ENCODE results near the gene USP17L30.
"Not testable (repeated sequence)": the region's sequence is repeated elsewhere in the genome, so short reads cannot be mapped to it uniquely, and the experiment has no call there.

Gene USP17L30

GRCh38 chr4:9362829-9363228 is at the start of gene USP17L30:
TSS of gene USP17L30 (plus strand) at chr4:9363129. CDS start at chr4:9363129, 0 bp downstream.
- DNase-seq (ENCODE audit: low read depth in 2 of 2) = not testable (repeated sequence)

- DNase-seq (ENCODE audit: low read depth in 2 of 2) = not testable (repeated sequence)
These were observed 38.7 kb upstream of the USP17L30 start for GRCh38 chr4:9324191-9324590.

- not testable (repeated sequence) for DNase-seq (ENCODE audit: low read depth in 2 of 2)
These were observed 38.1 kb upstream of the USP17L30 start, which contains the start of gene USP17L24 for GRCh38 chr4:9324865-9325264. TSS of gene USP17L24 (plus strand) at chr4:9325165. CDS start at chr4:9325165, 0 bp downstream.

DNA sequence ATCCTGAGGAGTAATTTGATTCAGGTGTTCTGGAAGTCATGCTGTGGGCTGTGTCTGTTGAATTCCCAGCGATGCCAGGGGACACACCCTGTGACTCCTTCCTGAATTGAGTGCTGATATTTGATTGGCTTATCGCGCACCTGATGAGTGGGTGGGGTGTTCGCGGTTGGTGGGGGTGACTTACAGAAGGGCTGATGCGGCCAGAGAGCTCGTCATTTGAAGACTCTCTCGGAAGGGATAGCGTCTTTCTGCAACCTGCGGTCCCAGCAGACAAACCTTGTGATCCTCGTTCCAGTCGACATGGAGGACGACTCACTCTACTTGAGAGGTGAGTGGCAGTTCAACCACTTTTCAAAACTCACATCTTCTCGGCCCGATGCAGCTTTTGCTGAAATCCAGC is 33.3 kb upstream of the USP17L30 start, which contains the start of gene USP17L25:
TSS of gene USP17L25 (plus strand) at position 301 of the 400 bp plus-strand sequence. CDS start at position 301, 0 bp downstream.
- not testable (repeated sequence) for DNase-seq (ENCODE audit: low read depth in 2 of 2)

GRCh38 chr4:9334358-9334757 is 28.6 kb upstream of the USP17L30 start, which contains the start of gene USP17L26:
TSS of gene USP17L26 (plus strand) at chr4:9334658. CDS start at chr4:9334658, 0 bp downstream.
- DNase-seq (ENCODE audit: low read depth in 2 of 2) = not testable (repeated sequence)

GRCh38 chr4:9339103-9339502 is 23.8 kb upstream of the USP17L30 start, which contains the start of gene USP17L5:
TSS of gene USP17L5 (plus strand) at chr4:9339403. CDS start at chr4:9339403, 0 bp downstream.
- not testable (repeated sequence) for DNase-seq (ENCODE audit: low read depth in 2 of 2)

DNA sequence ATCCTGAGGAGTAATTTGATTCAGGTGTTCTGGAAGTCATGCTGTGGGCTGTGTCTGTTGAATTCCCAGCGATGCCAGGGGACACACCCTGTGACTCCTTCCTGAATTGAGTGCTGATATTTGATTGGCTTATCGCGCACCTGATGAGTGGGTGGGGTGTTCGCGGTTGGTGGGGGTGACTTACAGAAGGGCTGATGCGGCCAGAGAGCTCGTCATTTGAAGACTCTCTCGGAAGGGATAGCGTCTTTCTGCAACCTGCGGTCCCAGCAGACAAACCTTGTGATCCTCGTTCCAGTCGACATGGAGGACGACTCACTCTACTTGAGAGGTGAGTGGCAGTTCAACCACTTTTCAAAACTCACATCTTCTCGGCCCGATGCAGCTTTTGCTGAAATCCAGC is 19.1 kb upstream of the USP17L30 start, which contains the start of gene USP17L27:
TSS of gene USP17L27 (plus strand) at position 301 of the 400 bp plus-strand sequence. CDS start at position 301, 0 bp downstream.
- DNase-seq (ENCODE audit: low read depth in 2 of 2) = not testable (repeated sequence)

- DNase-seq (ENCODE audit: low read depth in 2 of 2) = not testable (repeated sequence)
These were observed 14.3 kb upstream of the USP17L30 start, which contains the start of gene USP17L28 for GRCh38 chr4:9348593-9348992. TSS of gene USP17L28 (plus strand) at chr4:9348893. CDS start at chr4:9348893, 0 bp downstream.

- DNase-seq (ENCODE audit: low read depth in 2 of 2) = not testable (repeated sequence)
These were observed 12.1 kb upstream of the USP17L30 start for GRCh38 chr4:9350866-9351265.

DNA sequence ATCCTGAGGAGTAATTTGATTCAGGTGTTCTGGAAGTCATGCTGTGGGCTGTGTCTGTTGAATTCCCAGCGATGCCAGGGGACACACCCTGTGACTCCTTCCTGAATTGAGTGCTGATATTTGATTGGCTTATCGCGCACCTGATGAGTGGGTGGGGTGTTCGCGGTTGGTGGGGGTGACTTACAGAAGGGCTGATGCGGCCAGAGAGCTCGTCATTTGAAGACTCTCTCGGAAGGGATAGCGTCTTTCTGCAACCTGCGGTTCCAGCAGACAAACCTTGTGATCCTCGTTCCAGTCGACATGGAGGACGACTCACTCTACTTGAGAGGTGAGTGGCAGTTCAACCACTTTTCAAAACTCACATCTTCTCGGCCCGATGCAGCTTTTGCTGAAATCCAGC is 9.6 kb upstream of the USP17L30 start, which contains the start of gene USP17L29:
TSS of gene USP17L29 (plus strand) at position 301 of the 400 bp plus-strand sequence. CDS start at position 301, 0 bp downstream.
- not testable (repeated sequence) for DNase-seq (ENCODE audit: low read depth in 2 of 2)

GRCh38 chr4:9379881-9380280 is 17.0 kb downstream of the USP17L30 start:
- not testable (repeated sequence) for DNase-seq (ENCODE audit: low read depth in 2 of 2)

- DNase-seq (ENCODE audit: low read depth in 2 of 2) = not testable (repeated sequence)
These were observed 18.1 kb downstream of the USP17L30 start for GRCh38 chr4:9381012-9381534.

DNA sequence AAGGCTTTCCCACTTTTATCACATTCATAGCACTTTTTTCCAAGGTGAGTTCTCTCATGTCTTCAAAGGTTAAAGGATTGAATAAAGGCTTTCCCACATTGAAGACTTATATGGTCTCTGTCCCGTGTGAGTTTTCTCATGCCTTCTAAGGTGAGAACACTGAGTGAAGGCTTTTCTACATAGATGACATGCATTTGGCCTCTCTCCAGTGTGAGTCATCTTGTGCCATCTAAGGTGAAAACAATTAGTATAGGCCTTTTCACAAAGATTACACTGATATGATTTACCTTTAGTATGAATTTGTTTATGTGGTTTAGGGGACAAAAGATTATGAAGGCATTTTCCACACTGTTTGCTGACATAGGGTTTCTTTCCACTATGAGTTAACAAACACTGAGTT is 21.2 kb downstream of the USP17L30 start:
- no peak for DNase-seq (ENCODE audit: low read depth in 2 of 2)

DNA sequence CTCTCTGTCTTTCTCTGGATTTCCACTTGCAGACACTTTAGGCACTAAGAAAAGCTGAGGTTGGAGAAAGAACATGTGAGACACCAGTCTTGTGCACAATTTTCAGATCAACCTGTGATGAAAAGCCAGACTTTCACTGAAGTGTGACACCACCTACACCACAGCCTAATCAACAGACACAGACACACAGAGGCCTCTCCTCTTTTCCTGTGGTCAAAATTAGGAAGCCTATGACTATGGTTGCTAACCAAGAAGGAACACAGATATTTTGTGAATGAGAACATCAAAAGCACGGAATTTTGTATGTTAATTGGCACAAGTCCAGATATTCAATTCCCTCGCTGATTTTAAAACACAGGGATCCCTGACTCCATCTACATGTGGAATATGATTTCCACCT is 26.1 kb downstream of the USP17L30 start:
- DNase-seq (ENCODE audit: low read depth in 2 of 2) = not testable (repeated sequence)

GRCh38 chr4:9405774-9406173 is 42.8 kb downstream of the USP17L30 start:
- DNase-seq (ENCODE audit: low read depth in 2 of 2) = not testable (repeated sequence)

- not testable (repeated sequence) for DNase-seq (ENCODE audit: low read depth in 2 of 2)
These were observed 43.6 kb downstream of the USP17L30 start for GRCh38 chr4:9406491-9406890.

GRCh38 chr4:9409793-9410192 is 46.9 kb downstream of the USP17L30 start:
- DNase-seq (ENCODE audit: low read depth in 2 of 2) = no peak
